T-cell (primary cell): ENCODE data around the gene CUL7. TPM values are rescaled to one million over a fixed set of nuclear protein-coding genes. Genes with fewer than 3 reads are reported as not detected.
A peak's percentile ranks its signal among the peaks of the same experiment; 100 is the strongest.

Source experiments
- ATAC-seq, 4 experiments: fragments of 200-7000 bp in 3 of 4; fragments of 150-1000 bp in 1 of 4; cut with Tn5 transposase; replicated peaks in 1 of 4; 1 replicate in 3 of 4; 2 replicates in 1 of 4; pipeline ENCODE4 v1.10.0; 2021; ENCODE audit warnings: moderate library complexity in 3 of 4, mild to moderate bottlenecking in 2 of 4, moderate number of reproducible peaks in 1 of 4
- CTCF ChIA-PET, 2 donors: fragments of 300-600 bp; sonication (Branson Sonifier 250); formaldehyde crosslinking; loops; one replicate each; lab custom pipeline; 2022; ENCODE audit warnings: antibody characterized with exemption in 2 of 2; lab: Charles Lee
- POLR2A ChIA-PET, 2 donors: fragments of 300-600 bp; sonication (Branson Sonifier 250); formaldehyde crosslinking; loops; one replicate each; lab custom pipeline; 2022; ENCODE audit warnings: antibody characterized with exemption in 2 of 2; lab: Charles Lee
- DNase-seq, 35 experiments: peaks; one replicate each; pipeline versions ENCODE4 v3.0.0 to v3.0.0-alpha.2; 2013 to 2023
- H3K27ac ChIP-seq: one replicate; pipeline ENCODE4 v1.5.1; 2013; ENCODE audit warnings: low read length
- H3K27me3 ChIP-seq, 2 experiments: replicated peaks in 1 of 2; 1 replicate in 1 of 2; 2 replicates in 1 of 2; pipeline versions ENCODE4 v1.6.1 to v1.7.0; 2013; ENCODE audit warnings: low read length in 1 of 2, mixed read lengths in 1 of 2; ENCODE audit not compliant: control insufficient read depth in 2 of 2, insufficient read depth in 2 of 2; ENCODE audit errors: extremely low read depth in 1 of 2
- H3K36me3 ChIP-seq, 2 donors: 1 replicate in 1 of 2; 2 replicates in 1 of 2; pipeline versions ENCODE4 v1.6.1 to v1.7.0; 2013; ENCODE audit warnings: low read length in 1 of 2; ENCODE audit not compliant: control insufficient read depth in 2 of 2, insufficient read depth in 1 of 2; ENCODE audit errors: extremely low read depth in 1 of 2
- H3K4me1 ChIP-seq, 2 experiments: 1 replicate in 1 of 2; 2 replicates in 1 of 2; pipeline versions ENCODE4 v1.6.1 to v1.7.0; 2013; ENCODE audit warnings: low read length in 2 of 2, mixed read lengths in 1 of 2; ENCODE audit not compliant: insufficient read depth in 2 of 2, control insufficient read depth in 1 of 2; ENCODE audit errors: extremely low read depth in 1 of 2
- H3K4me3 ChIP-seq, 2 donors: 1 replicate in 1 of 2; 2 replicates in 1 of 2; pipeline versions ENCODE4 v1.5.1 to v1.7.0; 2013; ENCODE audit warnings: mild to moderate bottlenecking in 2 of 2, low read length in 1 of 2, moderate library complexity in 1 of 2; ENCODE audit not compliant: control insufficient read depth in 1 of 2; ENCODE audit errors: extremely low read depth in 1 of 2
- H3K9me3 ChIP-seq: 2 replicates; pipeline ENCODE4 v1.7.0; 2013
- H3K27ac Mint-ChIP-seq, 2 donors: one replicate each; pipeline ENCODE4 v1.8.0; 2020 to 2021; ENCODE audit warnings: mild to moderate bottlenecking in 2 of 2, mixed read lengths in 2 of 2
- H3K27me3 Mint-ChIP-seq, 2 donors: one replicate each; pipeline ENCODE4 v1.8.0; 2021 to 2022; ENCODE audit warnings: mixed read lengths in 2 of 2
- H3K36me3 Mint-ChIP-seq: one replicate; pipeline ENCODE4 v1.8.0; 2021; ENCODE audit warnings: mixed read lengths
- H3K4me1 Mint-ChIP-seq, 3 donors: one replicate each; pipeline ENCODE4 v1.8.0; 2020 to 2022; ENCODE audit warnings: mixed read lengths in 3 of 3, mild to moderate bottlenecking in 1 of 3
- H3K4me3 Mint-ChIP-seq, 3 donors: one replicate each; pipeline ENCODE4 v1.8.0; 2020 to 2022; ENCODE audit warnings: mild to moderate bottlenecking in 3 of 3, mixed read lengths in 3 of 3, moderate library complexity in 3 of 3
- H3K9me3 Mint-ChIP-seq, 3 donors: one replicate each; pipeline ENCODE4 v1.8.0; 2020 to 2022; ENCODE audit warnings: mixed read lengths in 3 of 3
- WGBS: methylation state at CpG from one replicate; pipeline ENCODE4 v1.1.5; 2013; ENCODE audit warnings: missing lambda C conversion rate; ENCODE audit not compliant: insufficient coverage; 5-methylcytosine and 5-hydroxymethylcytosine counted together
- total RNA-seq, 35 experiments: library from RNA in 6 of 35; stranded (reverse) in 6 of 35; fragments of 120-200 nt in 1 of 35; gene quantifications; one replicate each; pipeline versions ENCODE4 v1.2.1 to v1.2.4 and lab custom pipeline; 2013 to 2026

CUL7 gene
- total RNA-seq (10 to 100 TPM in 3 of 5 donors, 1 to 10 TPM in 2; 6.9 to 15.9 (median 11.6) TPM), total RNA-seq (lab: John Stamatoyannopoulos, UW) (6.4 to 39.0 (median 21.5) reads per million in 29 experiments)
- total RNA-seq (2013), result 8.1 TPM

- H3K27ac Mint-ChIP-seq, result peak within 1 kb of the TSS; percentile 93 to 95
- peak within 1 kb of the TSS; percentile 87 to 94 (median 93) for H3K4me3 Mint-ChIP-seq
- ATAC-seq (peak; percentile 99), DNase-seq (peak; percentile 76 to 93 (median 86))
- no peaks in the 10 kb centered on the region for H3K9me3 Mint-ChIP-seq
- H3K4me1 Mint-ChIP-seq, result peaks cover 47 to 52% (median 52%) of the 10 kb centered on the region in 3 donors
- ChIA-PET CTCF (interaction anchor here (0.6 to 1.8 kb wide), 5 partner anchors 31 to 442 kb away, joined by 3 to 11 read pairs (median 3); partner anchors contain the start of genes KLHDC3 (in 1 of the 2) and RRP36 (in 1 of the 2)), POLR2A (interaction anchor here (0.6 to 1.2 kb wide), 7 partner anchors 11 to 1162 kb away, joined by 3 to 5 read pairs (median 3); partner anchors contain the start of genes KLHDC3 (in 2 of the 2) and MEA1 (in 1 of the 2))
- Histone ChIP-seq H3K36me3 (peaks cover 4 to 41% of the 10 kb centered on the region in 2 donors), H3K27ac (peak within 1 kb of the TSS; percentile 78), H3K4me3 (peak within 1 kb of the TSS; percentile 73 to 87), H3K4me1 (peaks cover 5 to 43% of the 10 kb centered on the region in 2 experiments), H3K9me3 (no peaks in the 10 kb centered on the region), H3K27me3 (no peaks in the 10 kb centered on the region)
- peaks cover 25% of the 10 kb centered on the region for H3K36me3 Mint-ChIP-seq
- 2% methylated on average over 34 of the region's 45 CpGs for WGBS
- H3K27me3 Mint-ChIP-seq, result no peaks in the 10 kb centered on the region
These were observed at the start of gene CUL7 for GRCh38 chr6:43053545-43054205. TSS of gene CUL7 (minus strand) at chr6:43053851. CDS start at chr6:43052788, 1,063 bp downstream.

GRCh38 chr6:43101497-43101896 is 47.8 kb upstream of the CUL7 start:
- POLR2A ChIA-PET, result interaction anchor here (0.5 to 0.7 kb wide), 2 partner anchors 468 to 1000 kb away, joined by 3 to 4 read pairs; no protein-coding TSS in a partner anchor
- no peaks in the 10 kb centered on the region for H3K4me1 ChIP-seq
- H3K4me3 ChIP-seq, result no peak overlapping the region
- CTCF ChIA-PET, result no interaction called here
- DNase-seq, result no peak
- Mint-ChIP-seq H3K4me3 (no peak overlapping the region), H3K4me1 (peaks cover 0 to 9% (median 5%) of the 10 kb centered on the region in 3 donors), H3K27me3 (peaks cover 0 to 2% of the 10 kb centered on the region in 2 donors), H3K9me3 (no peaks in the 10 kb centered on the region), H3K27ac (no peak overlapping the region), H3K36me3 (no peaks in the 10 kb centered on the region)
- H3K9me3 ChIP-seq, result no peaks in the 10 kb centered on the region
- peaks cover 0 to 1% of the 10 kb centered on the region in 2 experiments for H3K27me3 ChIP-seq
- no peaks in the 10 kb centered on the region for H3K36me3 ChIP-seq
- H3K27ac ChIP-seq, result no peak overlapping the region
- WGBS, result no CpG with 5 or more reads among the region's 4 CpGs
- ATAC-seq, result no peak

- no peak overlapping the region for H3K27ac Mint-ChIP-seq
- no peaks in the 10 kb centered on the region for H3K36me3 Mint-ChIP-seq
These were observed 43.9 kb upstream of the CUL7 start for GRCh38 chr6:43097502-43097901.

GRCh38 chr6:43097098-43097489 is 43.4 kb upstream of the CUL7 start:
- Mint-ChIP-seq H3K36me3 (no peaks in the 10 kb centered on the region), H3K4me3 (no peak overlapping the region), H3K27ac (no peak overlapping the region), H3K9me3 (no peaks in the 10 kb centered on the region), H3K27me3 (peaks cover 0 to 2% of the 10 kb centered on the region in 2 donors), H3K4me1 (peaks cover 14 to 19% (median 17%) of the 10 kb centered on the region in 3 donors)
- POLR2A ChIA-PET, result interaction anchor here in 1 of 2 donors (0.6 kb wide), 2 partner anchors 7 to 209 kb away, joined by 3 read pairs; no protein-coding TSS in a partner anchor
- ATAC-seq (no peak), DNase-seq (no peak)
- Histone ChIP-seq H3K4me1 (no peaks in the 10 kb centered on the region), H3K27ac (no peak overlapping the region), H3K27me3 (peaks cover 0 to 2% of the 10 kb centered on the region in 2 experiments), H3K4me3 (no peak overlapping the region), H3K9me3 (no peaks in the 10 kb centered on the region), H3K36me3 (no peaks in the 10 kb centered on the region)
- CTCF ChIA-PET, result interaction anchor here in 1 of 2 donors (0.6 kb wide), 1 partner anchor 307 kb away, joined by 3 read pairs; no protein-coding TSS in a partner anchor
- no CpG with 5 or more reads among the region's 5 CpGs for WGBS

More at GRCh38 chr6:43097502-43097901, 43.9 kb upstream of the CUL7 start:
- Histone ChIP-seq H3K4me1 (no peaks in the 10 kb centered on the region), H3K36me3 (no peaks in the 10 kb centered on the region), H3K27ac (no peak overlapping the region), H3K9me3 (no peaks in the 10 kb centered on the region), H3K27me3 (peaks cover 0 to 2% of the 10 kb centered on the region in 2 experiments), H3K4me3 (no peak overlapping the region)
- ChIA-PET POLR2A (interaction anchor here in 1 of 2 donors (0.6 kb wide), 2 partner anchors 8 to 209 kb away, joined by 3 read pairs; no protein-coding TSS in a partner anchor), CTCF (interaction anchor here in 1 of 2 donors (0.6 kb wide), 1 partner anchor 308 kb away, joined by 3 read pairs; no protein-coding TSS in a partner anchor)
- no peak overlapping the region for H3K4me3 Mint-ChIP-seq
- peaks cover 0 to 2% of the 10 kb centered on the region in 2 donors for H3K27me3 Mint-ChIP-seq
- DNase-seq (no peak), ATAC-seq (no peak)
- H3K4me1 Mint-ChIP-seq, result peaks cover 14 to 17% (median 15%) of the 10 kb centered on the region in 3 donors
- 83% methylated on average over 1 of the region's 4 CpGs for WGBS
- H3K9me3 Mint-ChIP-seq, result no peaks in the 10 kb centered on the region

GRCh38 chr6:43096451-43097097 is 42.9 kb upstream of the CUL7 start:
- H3K27ac ChIP-seq, result no peak overlapping the region

GRCh38 chr6:43095939-43096338 is 42.3 kb upstream of the CUL7 start:
- DNase-seq (no peak), ATAC-seq (no peak)
- no peak overlapping the region for H3K4me3 ChIP-seq
- H3K27ac Mint-ChIP-seq, result no peak overlapping the region
- peaks cover 0 to 2% of the 10 kb centered on the region in 2 experiments for H3K27me3 ChIP-seq
- CTCF ChIA-PET, result no interaction called here
- POLR2A ChIA-PET, result no interaction called here
- H3K4me3 Mint-ChIP-seq, result no peak overlapping the region
- no peaks in the 10 kb centered on the region for H3K36me3 ChIP-seq
- no peaks in the 10 kb centered on the region for H3K36me3 Mint-ChIP-seq
- H3K4me1 ChIP-seq, result no peaks in the 10 kb centered on the region
- no peak overlapping the region for H3K27ac ChIP-seq
- H3K4me1 Mint-ChIP-seq, result peaks cover 14 to 19% (median 17%) of the 10 kb centered on the region in 3 donors
- WGBS, result 70% methylated on average over 6 of the region's 7 CpGs
- no peaks in the 10 kb centered on the region for H3K9me3 ChIP-seq
- H3K27me3 Mint-ChIP-seq, result peaks cover 0 to 2% of the 10 kb centered on the region in 2 donors
- H3K9me3 Mint-ChIP-seq, result no peaks in the 10 kb centered on the region

More at GRCh38 chr6:43096451-43097097, 42.9 kb upstream of the CUL7 start:
- 89% methylated on average over 7 of the region's 8 CpGs for WGBS
- Histone ChIP-seq H3K9me3 (no peaks in the 10 kb centered on the region), H3K4me3 (no peak overlapping the region), H3K36me3 (no peaks in the 10 kb centered on the region), H3K4me1 (no peaks in the 10 kb centered on the region), H3K27me3 (peaks cover 0 to 2% of the 10 kb centered on the region in 2 experiments)
- H3K36me3 Mint-ChIP-seq, result no peaks in the 10 kb centered on the region
- no peak overlapping the region for H3K27ac Mint-ChIP-seq
- peaks cover 0 to 2% of the 10 kb centered on the region in 2 donors for H3K27me3 Mint-ChIP-seq
- DNase-seq (no peak), ATAC-seq (no peak)
- CTCF ChIA-PET, result no interaction called here
- no peaks in the 10 kb centered on the region for H3K9me3 Mint-ChIP-seq
- H3K4me3 Mint-ChIP-seq, result no peak overlapping the region
- POLR2A ChIA-PET, result interaction anchor here in 1 of 2 donors (0.6 kb wide), 1 partner anchor 1011 kb away, joined by 3 read pairs; no protein-coding TSS in a partner anchor
- peaks cover 14 to 19% (median 17%) of the 10 kb centered on the region in 3 donors for H3K4me1 Mint-ChIP-seq
